ENCODE measurements around the gene VN1R2. TPM values are rescaled to one million over a fixed set of nuclear protein-coding genes. Genes with fewer than 3 reads are reported as not detected.

Gene VN1R2
- total RNA-seq, 6 experiments from 2014 or later, result not detected

- H3K9me3 ChIP-seq, result peaks cover 0 to 7% (median 0%) of the 10 kb centered on the region in 4 donors
- no peaks in the 10 kb centered on the region for H3K4me1 ChIP-seq
- DNase-seq, result no peak
- peak in 3 of 4 donors; percentile 29 to 33 (median 30) for ATAC-seq
- intact Hi-C loops (cut with DNase I), result no loop called here
- TF ChIP-seq POLR2A (IDR thresholded peaks at IDR 0.05), result no peak
- peak in 2 of 4 donors; percentile 22 to 34 for TF ChIP-seq CTCF (IDR thresholded peaks at IDR 0.05)
- 3% methylated on average over 19 of the region's 32 CpGs for WGBS (ENCODE audit: insufficient coverage, low coverage, low lambda C conversion rate, missing lambda C conversion rate)
- H3K27ac ChIP-seq, result no peak overlapping the region
- no peak overlapping the region for H3K4me3 ChIP-seq
- no peaks in the 10 kb centered on the region for H3K36me3 ChIP-seq
- H3K27me3 ChIP-seq, result no peaks in the 10 kb centered on the region
These were observed 50.3 kb downstream of the VN1R2 start for GRCh38 chr19:53308339-53308811.

Other genes starting within 250 kb of the VN1R2 start
- not detected for gene ERVV-1, start 244.4 kb upstream of the VN1R2 start, total RNA-seq
- not detected for gene ERVV-2, start 213.6 kb upstream of the VN1R2 start, total RNA-seq
- gene ZNF160, start 154.9 kb upstream of the VN1R2 start, total RNA-seq, result 10 to 100 TPM in 5 of 6 experiments, 1 to 10 TPM in 1; 6.6 to 18.9 (median 13.9) TPM
- 1 to 10 TPM in 1 of 6 experiments, under 1 TPM in 5; 0.12 to 1.3 (median 0.47) TPM for gene ZNF415, start 125.4 kb upstream of the VN1R2 start, total RNA-seq
- gene ZNF347, start 99.2 kb upstream of the VN1R2 start, total RNA-seq, result 1 to 10 TPM in 5 of 6 experiments, under 1 TPM in 1; 0.70 to 4.2 (median 2.0) TPM
- gene ZNF665, start 64.9 kb upstream of the VN1R2 start, total RNA-seq, result under 1 TPM in 5 of 6 experiments, not detected in 1; 0.09 to 0.47 (median 0.32) TPM
- 1 to 10 TPM in 3 of 6 experiments, under 1 TPM in 3; 0.25 to 2.0 (median 1.1) TPM for gene ZNF677, start 3.4 kb upstream of the VN1R2 start, total RNA-seq
- gene VN1R4, start 9.4 kb downstream of the VN1R2 start, total RNA-seq, result not detected
- 1 to 10 TPM in 4 of 6 experiments, under 1 TPM in 2; 0.86 to 3.0 (median 1.4) TPM for gene ZNF845, start 75.5 kb downstream of the VN1R2 start, total RNA-seq
- 1 to 10 TPM; 1.7 to 3.7 (median 2.2) TPM for gene ZNF525, start 107.4 kb downstream of the VN1R2 start, total RNA-seq
- gene ZNF765, start 136.9 kb downstream of the VN1R2 start, total RNA-seq, result 1 to 10 TPM; 2.2 to 7.7 (median 3.8) TPM
- gene ZNF761, start 173.7 kb downstream of the VN1R2 start, total RNA-seq, result 1 to 10 TPM; 2.6 to 4.2 (median 3.4) TPM
- 1 to 10 TPM in 4 of 6 experiments, under 1 TPM in 2; 0.74 to 1.6 (median 1.1) TPM for gene ZNF813, start 209.4 kb downstream of the VN1R2 start, total RNA-seq

Data from right lobe of liver (tissue), 6 donors.